DMS153 treated with DMSO at 0.1 percent for 48 hours (cell line): ENCODE results near the gene CALD1.

Experiments
- DNase-seq: peaks from one replicate; lab custom pipeline; 2025; ENCODE audit not compliant: unreplicated experiment; lab: John Stamatoyannopoulos, UW

Gene CALD1

GRCh38 chr7:134890246-134891240, 111.1 kb downstream of the CALD1 start:
- DNase-seq, result no peak

- peak; percentile 7 for DNase-seq
Observed at GRCh38 chr7:134891262-134891695, 111.8 kb downstream of the CALD1 start.

- no peak for DNase-seq
Observed at GRCh38 chr7:134891696-134892678, 112.6 kb downstream of the CALD1 start.

- DNase-seq, result peak; percentile 24
Observed at GRCh38 chr7:134892963-134893362, 113.5 kb downstream of the CALD1 start.

GRCh38 chr7:134893920-134894319, 114.5 kb downstream of the CALD1 start:
- DNase-seq, result no peak

GRCh38 chr7:134894928-134895327, 115.5 kb downstream of the CALD1 start:
- no peak for DNase-seq

- DNase-seq, result no peak
Observed at GRCh38 chr7:134896073-134896472, 116.6 kb downstream of the CALD1 start.

GRCh38 chr7:134897936-134898335, 118.5 kb downstream of the CALD1 start:
- no peak for DNase-seq

GRCh38 chr7:134899729-134900128, 120.3 kb downstream of the CALD1 start:
- DNase-seq, result no peak

GRCh38 chr7:134900166-134900982, 120.9 kb downstream of the CALD1 start:
- DNase-seq, result no peak

- no peak for DNase-seq
Observed at GRCh38 chr7:134901389-134902020, 122.1 kb downstream of the CALD1 start.

- no peak for DNase-seq
Observed at GRCh38 chr7:134902058-134902457, 122.6 kb downstream of the CALD1 start.

GRCh38 chr7:134903073-134903790, 123.8 kb downstream of the CALD1 start:
- no peak for DNase-seq

GRCh38 chr7:134905375-134905774, 125.9 kb downstream of the CALD1 start:
- no peak for DNase-seq

- DNase-seq, result no peak
Observed at GRCh38 chr7:134907000-134907399, 127.6 kb downstream of the CALD1 start.

- no peak for DNase-seq
Observed at GRCh38 chr7:134907639-134908038, 128.2 kb downstream of the CALD1 start.

- DNase-seq, result no peak
Observed at GRCh38 chr7:134908289-134908688, 128.9 kb downstream of the CALD1 start.

GRCh38 chr7:134910214-134910890, 130.9 kb downstream of the CALD1 start:
- no peak for DNase-seq

- no peak for DNase-seq
Observed at GRCh38 chr7:134910968-134911367, 131.5 kb downstream of the CALD1 start.
